Adrenal gland (tissue), 12 donors: Measurements from ENCODE around the gene TSPAN32. TPM values are rescaled to one million over a fixed set of nuclear protein-coding genes. Genes with fewer than 3 reads are reported as not detected.
"Not testable (repeated sequence)": the region's sequence is repeated elsewhere in the genome, so short reads cannot be mapped to it uniquely, and the experiment has no call there.

Experiments
- DNase-seq, 7 donors: peaks; one replicate each; pipeline ENCODE4 v3.0.0-alpha.2; 2019 to 2020
- H3K27ac ChIP-seq, 5 donors: fragments of 200-600 bp; sonication (generic) in 4 of 5; 1 replicate in 3 of 5; 2 replicates in 2 of 5; pipeline versions ENCODE4 v1.5.1 to v1.8.0; 2016 to 2020; ENCODE audit warnings: mild to moderate bottlenecking in 1 of 5
- H3K27me3 ChIP-seq: fragments of 200-600 bp; 2 replicates; pipeline ENCODE4 v1.8.0; 2021
- H3K36me3 ChIP-seq, 2 donors: fragments of 200-600 bp; replicated peaks in 1 of 2; 1 replicate in 1 of 2; 2 replicates in 1 of 2; pipeline versions ENCODE4 v1.5.1 to v1.8.0; 2018 to 2022
- H3K4me1 ChIP-seq, 2 donors: fragments of 200-600 bp; replicated peaks in 1 of 2; 1 replicate in 1 of 2; 2 replicates in 1 of 2; pipeline versions ENCODE4 v1.5.1 to v1.8.0; 2018 to 2021
- H3K4me3 ChIP-seq, 4 donors: fragments of 200-600 bp; sonication (generic) in 3 of 4; one replicate each; pipeline ENCODE4 v1.5.1; 2016 to 2018
- H3K9me3 ChIP-seq, 3 donors: fragments of 200-600 bp; sonication (generic) in 1 of 3; replicated peaks in 1 of 3; 1 replicate in 2 of 3; 2 replicates in 1 of 3; pipeline versions ENCODE4 v1.5.1 to v1.8.0; 2016 to 2021
- POLR2A ChIP-seq, 2 donors: fragments of 450-650 bp; IDR thresholded peaks; one replicate each; pipeline ENCODE4 v1.6.1; 2017; ENCODE audit warnings: antibody characterized with exemption in 2 of 2, mild to moderate bottlenecking in 2 of 2, moderate library complexity in 1 of 2
- WGBS, 4 donors: extraction: QIAGEN DNeasy Blood & Tissue Kit in 2 of 4; methylation state at CpG; one replicate each; pipeline versions ENCODE4 v1.1.5 to v1.1.7; 2013 to 2017; 5-methylcytosine and 5-hydroxymethylcytosine counted together
- intact Hi-C, 2 donors: fragments of 100-400 bp; cut with DNase I; formaldehyde crosslinking; loops; one replicate each; pipeline versions ENCODE4 v1.14.1 to v1.15.0; 2022 to 2023
- polyA plus RNA-seq, 3 donors: library from polyadenylated mRNA; stranded (reverse); fragments of 200-250 nt in 2 of 3; fragments of 350-450 nt in 1 of 3; fragmentation: Illumina TruSeq in 1 of 3; extraction: RNeasy Lipid Tissue Mini Kit (QIAGEN cat#74804) in 1 of 3; gene quantifications; one replicate each; pipeline ENCODE4 v1.2.3, GENCODE V29; 2013 to 2014
- total RNA-seq, 9 donors: library from RNA; depleted of rRNA in 4 of 9; stranded (reverse); fragments of >200 nt in 4 of 9; fragments of 120-200 nt in 1 of 9; fragmentation: NEBNext Ultra II Directional in 1 of 9; extraction: Animal tissue kit (Norgen Biotek cat#: 25700) in 1 of 9; gene quantifications; one replicate each; pipeline versions ENCODE4 v1.1.0 to v1.2.4, GENCODE V29; 2013 to 2023
- TF ChIP-seq, protein P1 (sequence below), 6 experiments: fragments of 450-650 bp in 4 of 6; fragments of 200-600 bp in 2 of 6; sonication (generic) in 1 of 6; IDR thresholded peaks; 1 replicate in 5 of 6; 2 replicates in 1 of 6; pipeline versions ENCODE4 v1.5.1 to v1.8.0; 2016 to 2021; ENCODE audit warnings: antibody characterized with exemption in 6 of 6, mild to moderate bottlenecking in 2 of 6, moderate library complexity in 1 of 6
- donor health status: healthy with polysubstance abuse.
- donor health status: Bipolar disorder and iron deficiency.
- donor health status: DM: yes; HTN: yes; CAD: no.
- donor health status: DM: no; HTN: no; CAD: no.
- donor health status: DM: no; HTN: no; CAD: no.
- donor health status: DM: yes; HTN: yes; CAD: no.

TSPAN32 gene
- total and polyA plus RNA-seq, 12 donors, result 0.14 to 7.0 (median 0.88) TPM; not detected in 4

GRCh38 chr11:2328021-2328420 lies 26.2 kb downstream of the TSPAN32 start:
- intact Hi-C loops, result no loop called here
- Histone ChIP-seq H3K36me3 (no peaks in the 10 kb centered on the region), H3K9me3 (no peaks in the 10 kb centered on the region), H3K27me3 (no peaks in the 10 kb centered on the region), H3K4me1 (no peaks in the 10 kb centered on the region), H3K27ac (no peak overlapping the region), H3K4me3 (no peak overlapping the region)
- peak in 2 of 7 donors; percentile 8 to 20 for DNase-seq
- TF ChIP-seq POLR2A (IDR thresholded peaks at IDR 0.05), result no peak
- TF ChIP-seq, protein P1, sequence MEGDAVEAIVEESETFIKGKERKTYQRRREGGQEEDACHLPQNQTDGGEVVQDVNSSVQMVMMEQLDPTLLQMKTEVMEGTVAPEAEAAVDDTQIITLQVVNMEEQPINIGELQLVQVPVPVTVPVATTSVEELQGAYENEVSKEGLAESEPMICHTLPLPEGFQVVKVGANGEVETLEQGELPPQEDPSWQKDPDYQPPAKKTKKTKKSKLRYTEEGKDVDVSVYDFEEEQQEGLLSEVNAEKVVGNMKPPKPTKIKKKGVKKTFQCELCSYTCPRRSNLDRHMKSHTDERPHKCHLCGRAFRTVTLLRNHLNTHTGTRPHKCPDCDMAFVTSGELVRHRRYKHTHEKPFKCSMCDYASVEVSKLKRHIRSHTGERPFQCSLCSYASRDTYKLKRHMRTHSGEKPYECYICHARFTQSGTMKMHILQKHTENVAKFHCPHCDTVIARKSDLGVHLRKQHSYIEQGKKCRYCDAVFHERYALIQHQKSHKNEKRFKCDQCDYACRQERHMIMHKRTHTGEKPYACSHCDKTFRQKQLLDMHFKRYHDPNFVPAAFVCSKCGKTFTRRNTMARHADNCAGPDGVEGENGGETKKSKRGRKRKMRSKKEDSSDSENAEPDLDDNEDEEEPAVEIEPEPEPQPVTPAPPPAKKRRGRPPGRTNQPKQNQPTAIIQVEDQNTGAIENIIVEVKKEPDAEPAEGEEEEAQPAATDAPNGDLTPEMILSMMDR (IDR thresholded peaks at IDR 0.05), result no peak
- 83 to 90% (median 88%) methylated on average over 11 of the region's 11 CpGs for WGBS, 4 donors

- intact Hi-C loops, result no loop called here
- peak in 2 of 7 donors; percentile 4 to 7 for DNase-seq
- no peaks in the 10 kb centered on the region for H3K36me3 ChIP-seq
- no peak overlapping the region for H3K27ac ChIP-seq
- no peak overlapping the region for H3K4me3 ChIP-seq
- no peaks in the 10 kb centered on the region for H3K9me3 ChIP-seq
- H3K27me3 ChIP-seq, result no peaks in the 10 kb centered on the region
- TF ChIP-seq POLR2A (IDR thresholded peaks at IDR 0.05), result no peak
- TF ChIP-seq, protein P1 (IDR thresholded peaks at IDR 0.05), result no peak
- WGBS, 4 donors, result 91 to 96% (median 92%) methylated on average over 15 of the region's 15 CpGs
- H3K4me1 ChIP-seq, result no peaks in the 10 kb centered on the region
Measured at GRCh38 chr11:2328656-2329354, 27.0 kb downstream of the TSPAN32 start.

DNA sequence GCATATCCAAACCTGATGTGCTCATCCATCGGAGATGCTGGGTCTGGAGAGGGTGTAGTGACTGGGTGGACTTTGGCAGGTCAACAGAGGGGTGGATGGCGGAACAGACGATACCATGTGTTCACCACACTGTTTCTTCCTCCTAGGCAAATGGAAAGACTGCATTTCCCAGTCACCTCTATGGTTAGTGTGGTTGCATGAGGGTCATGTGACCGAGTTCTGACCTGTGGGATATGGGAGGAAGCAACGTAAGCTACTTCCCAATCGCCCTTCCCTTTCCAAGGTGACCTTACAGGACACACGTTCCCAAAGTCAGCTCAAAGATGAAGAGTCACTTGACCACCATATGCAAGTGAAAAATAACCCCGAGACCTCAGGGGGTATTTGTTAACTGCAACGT lies 27.7 kb downstream of the TSPAN32 start:
- Histone ChIP-seq H3K27me3 (no peaks in the 10 kb centered on the region), H3K27ac (no peak overlapping the region), H3K4me3 (no peak overlapping the region), H3K9me3 (no peaks in the 10 kb centered on the region), H3K36me3 (no peaks in the 10 kb centered on the region), H3K4me1 (no peaks in the 10 kb centered on the region)
- peak in 1 of 7 donors; percentile 21 for DNase-seq
- no peak for TF ChIP-seq POLR2A (IDR thresholded peaks at IDR 0.05)
- intact Hi-C loops, result no loop called here
- WGBS, 4 donors, result 75 to 86% (median 83%) methylated on average over 9 of the region's 9 CpGs

DNA sequence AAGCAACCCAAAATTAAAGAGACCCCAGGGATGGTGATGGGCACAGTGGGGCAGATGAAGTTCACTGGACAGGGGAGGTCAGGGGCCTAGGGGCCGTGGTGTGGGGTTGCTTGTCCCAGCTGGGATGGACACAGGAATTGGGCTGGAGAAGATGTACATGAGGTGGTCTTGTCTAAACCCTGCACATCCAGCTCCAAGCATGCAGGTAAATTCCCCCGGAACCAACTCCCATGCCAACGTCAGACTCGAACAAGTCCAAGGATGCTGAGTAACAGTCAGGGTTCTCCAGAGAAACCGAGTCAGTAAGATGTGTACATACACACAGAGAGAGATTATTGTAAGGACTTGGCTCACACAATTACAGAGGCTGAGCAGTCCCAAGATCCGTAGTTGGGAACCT lies 28.9 kb downstream of the TSPAN32 start:
- no peak for TF ChIP-seq POLR2A (IDR thresholded peaks at IDR 0.05)
- TF ChIP-seq, protein P1 (IDR thresholded peaks at IDR 0.05), result no peak
- Histone ChIP-seq H3K4me1 (no peaks in the 10 kb centered on the region), H3K36me3 (no peaks in the 10 kb centered on the region), H3K4me3 (no peak overlapping the region), H3K27ac (no peak overlapping the region), H3K9me3 (no peaks in the 10 kb centered on the region), H3K27me3 (no peaks in the 10 kb centered on the region)
- DNase-seq, result peak in 1 of 7 donors; percentile 45
- WGBS, 4 donors, result 91 to 93% (median 92%) methylated on average over 6 of the region's 6 CpGs
- intact Hi-C loops, result no loop called here

GRCh38 chr11:2331404-2331803 lies 29.6 kb downstream of the TSPAN32 start:
- H3K36me3 ChIP-seq, result no peaks in the 10 kb centered on the region
- no peaks in the 10 kb centered on the region for H3K27me3 ChIP-seq
- no peak overlapping the region for H3K4me3 ChIP-seq
- no peak for DNase-seq
- WGBS, 4 donors, result 70 to 92% (median 90%) methylated on average over 5 of the region's 5 CpGs
- no peaks in the 10 kb centered on the region for H3K4me1 ChIP-seq
- intact Hi-C loops, result no loop called here
- TF ChIP-seq, protein P1 (IDR thresholded peaks at IDR 0.05), result no peak
- TF ChIP-seq POLR2A (IDR thresholded peaks at IDR 0.05), result no peak
- H3K9me3 ChIP-seq, result no peaks in the 10 kb centered on the region
- H3K27ac ChIP-seq, result no peak overlapping the region

GRCh38 chr11:2332569-2332968 lies 30.8 kb downstream of the TSPAN32 start:
- H3K36me3 ChIP-seq, H3K9me3 ChIP-seq, DNase-seq, H3K27me3 ChIP-seq, H3K4me1 ChIP-seq, H3K27ac ChIP-seq, H3K4me3 ChIP-seq, intact Hi-C loops: not testable (repeated sequence)
- 85 to 94% (median 92%) methylated on average over 4 to 29 of the region's 29 CpGs; no CpG with 5 or more reads in 1 of the 4 donors for WGBS, 4 donors

DNA sequence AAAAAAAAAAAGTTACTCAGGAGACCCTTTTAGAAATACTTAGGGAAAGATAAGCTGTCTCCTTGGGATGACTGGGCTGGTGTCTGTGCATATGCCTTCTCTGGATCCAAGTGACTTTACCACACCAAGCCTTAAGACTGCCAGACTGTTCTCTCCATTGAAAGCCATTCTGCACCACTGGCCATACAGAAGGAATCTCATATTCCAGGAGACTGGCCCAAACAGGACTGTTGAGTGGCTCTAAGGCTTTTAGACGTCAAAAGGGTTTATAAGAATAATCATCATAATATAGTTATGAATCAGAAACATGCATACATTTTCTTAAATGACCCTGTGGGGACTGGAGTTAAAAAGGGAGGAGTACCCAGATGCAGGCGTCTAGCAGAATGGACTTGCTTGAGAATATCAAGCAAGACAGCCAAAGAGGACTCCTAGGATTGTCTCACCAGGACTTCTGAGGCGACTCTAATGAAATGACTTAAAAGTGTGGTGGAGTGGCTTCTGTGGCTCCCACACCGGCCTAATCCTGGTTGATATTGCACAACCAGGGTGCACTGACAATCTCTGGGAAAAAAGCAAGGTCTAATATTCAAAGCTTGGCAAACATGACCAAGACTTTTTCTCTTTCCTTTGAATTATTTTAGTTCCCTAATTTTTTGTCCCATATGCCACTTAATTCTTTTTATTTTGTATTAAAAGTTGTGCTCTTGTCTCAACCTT lies 31.8 kb downstream of the TSPAN32 start:
- H3K4me1 ChIP-seq, H3K27me3 ChIP-seq, DNase-seq, H3K9me3 ChIP-seq, H3K27ac ChIP-seq, intact Hi-C loops, H3K4me3 ChIP-seq, H3K36me3 ChIP-seq: not testable (repeated sequence)
- 75 to 85% (median 82%) methylated on average over 1 to 2 of the region's 4 CpGs for WGBS, 4 donors
